Smooth muscle cell (in vitro differentiated cells): ENCODE results near the gene UBE2G2. TPM values are rescaled to one million over a fixed set of nuclear protein-coding genes. Genes with fewer than 3 reads are reported as not detected.

ENCODE experiments used
- DNase-seq: peaks from one replicate; lab custom pipeline; 2025; ENCODE audit not compliant: unreplicated experiment; lab: John Stamatoyannopoulos, UW
- H2AFZ ChIP-seq: fragments of 200-600 bp; sonication (generic); 2 replicates; pipeline ENCODE4 v1.6.0; 2016; ENCODE audit warnings: antibody characterized with exemption, low read depth, mild to moderate bottlenecking
- H3F3A ChIP-seq: fragments of 200-600 bp; sonication (generic); 2 replicates; pipeline ENCODE4 v1.6.0; 2017; ENCODE audit warnings: antibody characterized with exemption, low read depth
- H3K27ac ChIP-seq: fragments of 200-600 bp; sonication (generic); 2 replicates; pipeline ENCODE4 v1.5.1; 2016; ENCODE audit warnings: low read depth, mild to moderate bottlenecking
- H3K27me3 ChIP-seq: fragments of 200-600 bp; sonication (generic); 2 replicates; pipeline ENCODE4 v1.6.1; 2016; ENCODE audit warnings: low read depth, mild to moderate bottlenecking
- H3K36me3 ChIP-seq: fragments of 200-600 bp; sonication (generic); 2 replicates; pipeline ENCODE4 v1.5.1; 2016; ENCODE audit warnings: low read depth
- H3K4me1 ChIP-seq: fragments of 200-600 bp; sonication (generic); 2 replicates; pipeline ENCODE4 v1.5.1; 2016; ENCODE audit warnings: low read depth
- H3K4me2 ChIP-seq: fragments of 200-600 bp; sonication (generic); 2 replicates; pipeline ENCODE4 v1.6.0; 2016; ENCODE audit warnings: mild to moderate bottlenecking
- H3K4me3 ChIP-seq: fragments of 200-600 bp; sonication (generic); 2 replicates; pipeline ENCODE4 v1.5.1; 2016; ENCODE audit warnings: mild to moderate bottlenecking
- H3K79me2 ChIP-seq: fragments of 200-600 bp; sonication (generic); 2 replicates; pipeline ENCODE4 v1.6.0; 2016; ENCODE audit warnings: low read depth, mild to moderate bottlenecking
- H3K9ac ChIP-seq: fragments of 200-600 bp; sonication (generic); 2 replicates; pipeline ENCODE4 v1.6.0; 2016; ENCODE audit warnings: low read depth
- H3K9me3 ChIP-seq: fragments of 200-600 bp; sonication (generic); replicated peaks from 2 replicates; pipeline ENCODE4 v1.5.1; 2016; ENCODE audit warnings: low read depth
- H4K20me1 ChIP-seq: fragments of 200-600 bp; sonication (generic); 2 replicates; pipeline ENCODE4 v1.6.0; 2016; ENCODE audit warnings: low read depth
- WGBS: methylation state at CpG from one replicate; pipeline ENCODE4 v1.1.7; 2016; ENCODE audit warnings: low lambda C conversion rate; 5-methylcytosine and 5-hydroxymethylcytosine counted together
- polyA plus RNA-seq: library from polyadenylated mRNA; unstranded; fragments of >200 nt; fragmentation: Nextera tagmentation; extraction: Ambion mirVana; gene quantifications from 2 replicates; pipeline ENCODE4 v1.2.1, GENCODE V29; 2016
- total RNA-seq: library from RNA; depleted of rRNA; stranded (reverse); fragments of >200 nt; gene quantifications from 2 replicates; pipeline ENCODE4 v1.2.3, GENCODE V29; 2014
- TF ChIP-seq, protein P1 (sequence below): fragments of 200-600 bp; sonication (generic); IDR thresholded peaks from 2 replicates; pipeline ENCODE4 v1.5.1; 2017; ENCODE audit warnings: borderline replicate concordance, mild to moderate bottlenecking, antibody characterized with exemption; ENCODE audit not compliant: insufficient read depth, poor library complexity, severe bottlenecking

UBE2G2 gene
- total and polyA plus RNA-seq, 2 experiments from 2014 or later: 33.1 to 34.1 TPM

DNA sequence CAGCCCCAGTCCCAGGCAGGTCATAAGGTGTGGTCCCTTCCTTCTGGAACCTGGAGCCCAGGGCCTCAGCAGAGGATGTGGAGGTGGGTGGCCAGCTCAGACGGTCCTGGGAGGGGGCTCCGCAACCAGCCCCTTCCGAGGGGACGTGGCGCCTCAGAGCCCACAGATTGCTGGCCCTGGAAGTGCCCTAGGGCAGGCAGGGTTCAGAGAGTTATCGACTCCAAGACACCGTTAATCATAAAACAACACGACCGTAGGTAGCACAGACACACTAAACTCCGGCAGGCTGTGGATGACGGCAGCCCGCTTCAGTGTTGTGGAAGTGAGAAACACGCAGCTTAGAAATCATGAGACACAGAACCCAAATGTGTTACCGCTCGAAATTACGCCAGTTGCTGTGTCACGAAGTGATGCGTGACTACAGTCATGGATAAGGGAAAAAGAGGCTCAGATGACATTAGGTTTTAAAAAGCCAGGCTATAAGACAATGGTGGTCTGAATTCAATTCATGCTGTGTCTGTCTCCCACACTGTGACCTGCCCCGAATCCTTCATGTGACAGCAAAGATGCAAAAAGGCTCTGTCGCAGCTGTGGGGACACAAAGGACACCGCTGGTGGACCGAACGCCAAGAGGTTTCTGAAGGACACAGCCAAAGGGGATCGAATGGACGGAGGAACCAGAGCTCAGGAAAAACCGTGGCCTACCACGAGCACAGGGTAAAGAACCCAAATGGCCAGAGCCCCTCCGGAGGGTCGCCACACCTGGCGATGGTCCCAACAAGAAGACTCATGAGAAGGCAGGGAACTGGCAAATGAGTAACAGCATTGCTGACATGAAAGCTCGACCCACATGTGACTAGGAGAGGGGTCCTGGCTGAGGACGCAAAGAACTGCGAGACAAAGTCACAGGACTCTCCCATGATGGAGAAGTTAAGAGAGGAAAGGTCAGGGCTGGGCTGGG lies 17.9 kb upstream of the UBE2G2 start:
- Histone ChIP-seq H3K36me3 (no peaks in the 10 kb centered on the region), H3K9ac (no peak overlapping the region), H3K4me1 (no peaks in the 10 kb centered on the region), H3K79me2 (peaks cover 14% of the 10 kb centered on the region), H3K27ac (no peak overlapping the region), H3K4me2 (no peak overlapping the region), H3F3A (no peaks in the 10 kb centered on the region), H2AFZ (no peak overlapping the region), H4K20me1 (peaks cover 30% of the 10 kb centered on the region), H3K4me3 (no peak overlapping the region), H3K9me3 (no peaks in the 10 kb centered on the region), H3K27me3 (no peaks in the 10 kb centered on the region)
- TF ChIP-seq, protein P1, sequence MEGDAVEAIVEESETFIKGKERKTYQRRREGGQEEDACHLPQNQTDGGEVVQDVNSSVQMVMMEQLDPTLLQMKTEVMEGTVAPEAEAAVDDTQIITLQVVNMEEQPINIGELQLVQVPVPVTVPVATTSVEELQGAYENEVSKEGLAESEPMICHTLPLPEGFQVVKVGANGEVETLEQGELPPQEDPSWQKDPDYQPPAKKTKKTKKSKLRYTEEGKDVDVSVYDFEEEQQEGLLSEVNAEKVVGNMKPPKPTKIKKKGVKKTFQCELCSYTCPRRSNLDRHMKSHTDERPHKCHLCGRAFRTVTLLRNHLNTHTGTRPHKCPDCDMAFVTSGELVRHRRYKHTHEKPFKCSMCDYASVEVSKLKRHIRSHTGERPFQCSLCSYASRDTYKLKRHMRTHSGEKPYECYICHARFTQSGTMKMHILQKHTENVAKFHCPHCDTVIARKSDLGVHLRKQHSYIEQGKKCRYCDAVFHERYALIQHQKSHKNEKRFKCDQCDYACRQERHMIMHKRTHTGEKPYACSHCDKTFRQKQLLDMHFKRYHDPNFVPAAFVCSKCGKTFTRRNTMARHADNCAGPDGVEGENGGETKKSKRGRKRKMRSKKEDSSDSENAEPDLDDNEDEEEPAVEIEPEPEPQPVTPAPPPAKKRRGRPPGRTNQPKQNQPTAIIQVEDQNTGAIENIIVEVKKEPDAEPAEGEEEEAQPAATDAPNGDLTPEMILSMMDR: no peak
- DNase-seq: no peak
- 98% methylated on average over 33 of the region's 33 CpGs for WGBS

DNA sequence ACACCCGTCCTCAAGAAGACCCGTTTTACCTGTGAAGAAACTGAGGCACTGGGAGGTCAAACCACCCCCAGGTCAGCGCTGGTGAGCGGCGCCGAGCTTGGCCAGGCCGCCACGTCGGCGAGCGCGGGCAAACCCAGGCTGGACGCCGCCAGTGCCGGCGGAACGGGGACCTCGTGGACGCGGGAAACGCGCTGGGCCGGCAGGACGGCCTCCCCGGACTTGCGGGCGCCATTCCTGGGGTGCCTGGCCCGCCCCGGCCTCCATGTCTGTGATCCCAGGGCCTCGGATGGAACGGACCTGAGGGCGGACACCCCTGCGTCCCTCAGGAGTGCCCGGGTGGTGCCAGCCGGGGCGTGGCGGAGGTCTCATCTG lies 17.0 kb upstream of the UBE2G2 start:
- Histone ChIP-seq H2AFZ (peak overlapping the region; percentile 86), H3K4me2 (peak overlapping the region; percentile 93), H3K27me3 (no peaks in the 10 kb centered on the region), H3F3A (no peaks in the 10 kb centered on the region), H3K9me3 (no peaks in the 10 kb centered on the region), H3K27ac (peak overlapping the region; percentile 81), H3K9ac (peak overlapping the region; percentile 91), H4K20me1 (peaks cover 39% of the 10 kb centered on the region), H3K36me3 (no peaks in the 10 kb centered on the region), H3K4me3 (peak overlapping the region; percentile 91), H3K79me2 (peaks cover 20% of the 10 kb centered on the region), H3K4me1 (no peaks in the 10 kb centered on the region)
- 82% methylated on average over 35 of the region's 37 CpGs for WGBS
- TF ChIP-seq, protein P1: no peak
- no peak for DNase-seq

DNA sequence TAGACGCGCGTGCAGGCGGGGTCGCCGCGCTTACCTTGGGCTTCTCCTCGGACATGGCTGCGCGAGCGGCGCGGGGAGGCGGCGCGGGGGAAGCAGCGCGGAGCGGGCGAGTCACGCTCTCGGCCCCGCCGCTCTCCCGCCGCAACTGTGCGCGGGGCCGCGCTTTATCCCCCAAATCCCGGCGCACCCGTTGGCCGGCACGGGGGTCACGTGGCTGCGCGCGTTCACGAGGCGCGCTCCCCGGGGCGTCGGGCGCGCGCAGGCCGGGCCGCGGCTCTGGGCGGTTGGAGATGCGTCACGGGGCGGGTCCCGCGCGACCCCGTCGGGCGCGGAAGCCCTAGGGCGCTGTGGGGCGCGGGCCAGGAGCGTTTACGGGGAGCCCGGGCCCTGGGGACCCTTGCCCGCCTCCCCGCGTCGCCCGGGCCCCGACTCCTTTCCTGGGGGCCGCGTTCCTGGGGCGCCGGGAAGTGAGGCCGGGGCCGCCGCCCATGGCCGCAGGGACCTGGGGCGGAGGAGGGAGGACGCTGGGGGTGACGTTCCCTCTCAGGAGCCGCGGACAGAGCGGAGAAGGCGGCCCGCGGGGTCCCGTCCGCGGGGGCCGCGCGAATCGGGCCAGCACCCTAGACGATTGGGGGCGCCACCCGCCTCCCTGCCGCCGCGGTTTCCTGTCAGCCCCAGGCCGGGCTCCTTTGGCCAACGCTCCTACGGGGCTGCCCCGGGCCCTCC lies 16.5 kb upstream of the UBE2G2 start, which contains the start of gene SUMO3:
TSS of gene SUMO3 (minus strand) at position 149 of the 726 bp plus-strand sequence. CDS start at position 55, 94 bp downstream.
- H3K9ac ChIP-seq: peak within 1 kb of the TSS; percentile 91
- H3K9me3 ChIP-seq: no peaks in the 10 kb centered on the region
- peaks cover 20% of the 10 kb centered on the region for H3K79me2 ChIP-seq
- TF ChIP-seq, protein P1: no peak
- H2AFZ ChIP-seq: peak within 1 kb of the TSS; percentile 86
- peak; percentile 57 for DNase-seq
- H3K4me1 ChIP-seq: no peaks in the 10 kb centered on the region
- peaks cover 45% of the 10 kb centered on the region for H4K20me1 ChIP-seq
- H3K4me2 ChIP-seq: peak within 1 kb of the TSS; percentile 93
- no peaks in the 10 kb centered on the region for H3K36me3 ChIP-seq
- no peaks in the 10 kb centered on the region for H3F3A ChIP-seq
- H3K27ac ChIP-seq: peak within 1 kb of the TSS; percentile 81
- 1% methylated on average over 63 of the region's 108 CpGs for WGBS
- H3K27me3 ChIP-seq: no peaks in the 10 kb centered on the region
- peak within 1 kb of the TSS; percentile 91 for H3K4me3 ChIP-seq
